Cardiac muscle cell (in vitro differentiated cells and primary cell): ENCODE data around the gene ATP2B2. TPM values are rescaled to one million over a fixed set of nuclear protein-coding genes. Genes with fewer than 3 reads are reported as not detected.
"Not testable (repeated sequence)": the region's sequence is repeated elsewhere in the genome, so short reads cannot be mapped to it uniquely, and the experiment has no call there.

ENCODE experiments used
- DNase-seq, 2 donors: peaks; one replicate each; pipeline versions ENCODE4 v3.0.0 to v3.0.0-alpha.2; 2010 to 2017; ENCODE audit warnings: low read depth in 1 of 2, low spot score in 1 of 2
- H3K27ac ChIP-seq: fragments of 200-600 bp; sonication (generic); 2 replicates; pipeline ENCODE4 v1.5.1; 2016
- H3K27me3 ChIP-seq: fragments of 200-600 bp; sonication (generic); 2 replicates; pipeline ENCODE4 v1.6.0; 2016; ENCODE audit warnings: control low read depth
- H3K36me3 ChIP-seq: fragments of 200-600 bp; sonication (generic); 2 replicates; pipeline ENCODE4 v1.5.1; 2016; ENCODE audit warnings: control low read depth
- H3K4me1 ChIP-seq: fragments of 200-600 bp; sonication (generic); 2 replicates; pipeline ENCODE4 v1.8.1; 2017; ENCODE audit warnings: low read depth, mild to moderate bottlenecking, mixed run types
- H3K4me3 ChIP-seq: fragments of 200-600 bp; sonication (generic); 2 replicates; pipeline ENCODE4 v1.5.1; 2016; ENCODE audit warnings: mild to moderate bottlenecking
- H3K9me3 ChIP-seq: fragments of 200-600 bp; sonication (generic); 2 replicates; pipeline ENCODE4 v1.5.1; 2017; ENCODE audit warnings: low read depth, mild to moderate bottlenecking, control low read depth
- CTCF ChIP-seq: IDR thresholded peaks from 2 replicates; pipeline ENCODE4 v1.5.1; 2012; ENCODE audit warnings: low read depth, mild to moderate bottlenecking, low read length
- polyA plus RNA-seq: library from polyadenylated mRNA; unstranded; fragments of >200 nt; fragmentation: Nextera tagmentation; extraction: Ambion mirVana; gene quantifications from 2 replicates; pipeline ENCODE4 v1.2.1, GENCODE V29; 2016
- total RNA-seq: library from RNA; depleted of rRNA; stranded (reverse); fragments of >200 nt; gene quantifications from 2 replicates; pipeline ENCODE4 v1.2.3, GENCODE V29; 2016

ATP2B2 gene
- total and polyA plus RNA-seq, 2 experiments from 2014 or later = 0.22 to 0.77 TPM

GRCh38 chr3:10383850-10384248 lies 121.5 kb downstream of the ATP2B2 start:
- H3K4me3 ChIP-seq = no peak overlapping the region
- H3K9me3 ChIP-seq = no peaks in the 10 kb centered on the region
- no peak for TF ChIP-seq CTCF
- DNase-seq = no peak
- peaks cover 4% of the 10 kb centered on the region for H3K4me1 ChIP-seq
- no peaks in the 10 kb centered on the region for H3K27me3 ChIP-seq
- no peak overlapping the region for H3K27ac ChIP-seq
- H3K36me3 ChIP-seq = no peaks in the 10 kb centered on the region

GRCh38 chr3:10382892-10383849 lies 122.2 kb downstream of the ATP2B2 start:
- no peak for TF ChIP-seq CTCF
- no peaks in the 10 kb centered on the region for H3K36me3 ChIP-seq

DNA sequence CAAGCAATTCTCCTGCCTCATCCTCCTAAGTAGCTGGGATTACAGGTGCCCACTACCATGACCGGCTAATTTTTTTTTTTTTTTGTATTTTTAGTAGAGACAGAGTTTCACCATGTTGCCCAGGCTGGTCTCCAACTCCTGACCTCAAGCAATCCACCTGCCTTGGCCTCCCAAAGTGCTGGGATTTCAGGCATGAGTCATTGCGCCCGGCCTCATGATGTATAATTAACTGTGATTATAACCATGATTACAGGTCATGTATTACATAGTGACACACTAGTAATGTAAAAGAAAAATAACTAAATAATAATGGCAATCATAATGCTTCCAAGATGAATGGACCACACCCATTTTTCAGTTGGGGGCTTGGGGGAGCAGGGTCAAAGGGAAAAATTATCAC lies 122.9 kb downstream of the ATP2B2 start:
- not testable (repeated sequence) for H3K4me3 ChIP-seq, H3K27me3 ChIP-seq, DNase-seq, H3K9me3 ChIP-seq, H3K4me1 ChIP-seq, H3K36me3 ChIP-seq, H3K27ac ChIP-seq

More at GRCh38 chr3:10382892-10383849, 122.2 kb downstream of the ATP2B2 start:
- Histone ChIP-seq H3K4me3 (no peak overlapping the region), H3K27me3 (no peaks in the 10 kb centered on the region), H3K9me3 (no peaks in the 10 kb centered on the region), H3K4me1 (peaks cover 4% of the 10 kb centered on the region), H3K27ac (no peak overlapping the region)
- no peak for DNase-seq

GRCh38 chr3:10381336-10381735 lies 124.0 kb downstream of the ATP2B2 start:
- DNase-seq = no peak
- Histone ChIP-seq H3K9me3 (no peaks in the 10 kb centered on the region), H3K4me1 (peaks cover 17% of the 10 kb centered on the region), H3K4me3 (no peak overlapping the region), H3K27me3 (no peaks in the 10 kb centered on the region), H3K27ac (no peak overlapping the region), H3K36me3 (no peaks in the 10 kb centered on the region)
- TF ChIP-seq CTCF = no peak

GRCh38 chr3:10380906-10381305 lies 124.5 kb downstream of the ATP2B2 start:
- DNase-seq = no peak
- H3K36me3 ChIP-seq = no peaks in the 10 kb centered on the region
- no peak overlapping the region for H3K27ac ChIP-seq
- H3K4me1 ChIP-seq = peaks cover 17% of the 10 kb centered on the region
- H3K4me3 ChIP-seq = no peak overlapping the region
- no peaks in the 10 kb centered on the region for H3K27me3 ChIP-seq
- TF ChIP-seq CTCF = no peak
- no peaks in the 10 kb centered on the region for H3K9me3 ChIP-seq

- no peak for TF ChIP-seq CTCF
- peaks cover 17% of the 10 kb centered on the region for H3K4me1 ChIP-seq
- H3K36me3 ChIP-seq = no peaks in the 10 kb centered on the region
- no peak overlapping the region for H3K27ac ChIP-seq
- no peak overlapping the region for H3K4me3 ChIP-seq
- no peaks in the 10 kb centered on the region for H3K27me3 ChIP-seq
- no peak for DNase-seq
- no peaks in the 10 kb centered on the region for H3K9me3 ChIP-seq
These were observed 125.4 kb downstream of the ATP2B2 start for GRCh38 chr3:10379961-10380360.
